Lower lobe of right lung (tissue), 2 donors: ENCODE measurements around the gene ENTPD6. TPM values are rescaled to one million over a fixed set of nuclear protein-coding genes. Genes with fewer than 3 reads are reported as not detected.
"Not testable (repeated sequence)": the region's sequence is repeated elsewhere in the genome, so short reads cannot be mapped to it uniquely, and the experiment has no call there.

ENCODE experiments used
- ATAC-seq, 2 donors: fragments of 200-7000 bp; cut with Tn5 transposase; one replicate each; pipeline ENCODE4 v1.9.1; 2020 to 2022; ENCODE audit warnings: mild to moderate bottlenecking in 2 of 2, moderate library complexity in 2 of 2
- DNase-seq: peaks from one replicate; pipeline ENCODE4 v3.0.0-alpha.2; 2020
- H3K27ac ChIP-seq: fragments of 200-600 bp; one replicate; pipeline ENCODE4 v1.8.0; 2022
- H3K27me3 ChIP-seq: fragments of 200-600 bp; one replicate; pipeline ENCODE4 v1.8.0; 2022; ENCODE audit warnings: low read depth
- H3K36me3 ChIP-seq: fragments of 200-600 bp; one replicate; pipeline ENCODE4 v1.8.0; 2022; ENCODE audit warnings: mild to moderate bottlenecking
- H3K4me1 ChIP-seq: fragments of 200-600 bp; one replicate; pipeline ENCODE4 v1.8.0; 2022
- H3K4me3 ChIP-seq: fragments of 200-600 bp; one replicate; pipeline ENCODE4 v1.8.0; 2022; ENCODE audit warnings: mild to moderate bottlenecking
- H3K9me3 ChIP-seq: fragments of 200-600 bp; one replicate; pipeline ENCODE4 v1.8.0; 2022
- intact Hi-C: fragments of 100-400 bp; cut with DNase I; formaldehyde crosslinking; loops from one replicate; pipeline ENCODE4 v1.11.0; 2022
- total RNA-seq: library from RNA; stranded (reverse); fragmentation: NEBNext Ultra II Directional; extraction: Animal tissue kit (Norgen Biotek cat#: 25700); gene quantifications from one replicate; pipeline ENCODE4 v1.2.1, GENCODE V29; 2021
- TF ChIP-seq, protein P1 (sequence below): fragments of 200-600 bp; IDR thresholded peaks from one replicate; pipeline ENCODE4 v1.8.0; 2022; ENCODE audit warnings: antibody characterized with exemption, mild to moderate bottlenecking
- donor health status: DM: no; HTN: yes; CAD: no; lungs with severe emphysema.

The ENTPD6 gene
- total RNA-seq, 1 donor from 2014 or later = 64.5 TPM

DNA sequence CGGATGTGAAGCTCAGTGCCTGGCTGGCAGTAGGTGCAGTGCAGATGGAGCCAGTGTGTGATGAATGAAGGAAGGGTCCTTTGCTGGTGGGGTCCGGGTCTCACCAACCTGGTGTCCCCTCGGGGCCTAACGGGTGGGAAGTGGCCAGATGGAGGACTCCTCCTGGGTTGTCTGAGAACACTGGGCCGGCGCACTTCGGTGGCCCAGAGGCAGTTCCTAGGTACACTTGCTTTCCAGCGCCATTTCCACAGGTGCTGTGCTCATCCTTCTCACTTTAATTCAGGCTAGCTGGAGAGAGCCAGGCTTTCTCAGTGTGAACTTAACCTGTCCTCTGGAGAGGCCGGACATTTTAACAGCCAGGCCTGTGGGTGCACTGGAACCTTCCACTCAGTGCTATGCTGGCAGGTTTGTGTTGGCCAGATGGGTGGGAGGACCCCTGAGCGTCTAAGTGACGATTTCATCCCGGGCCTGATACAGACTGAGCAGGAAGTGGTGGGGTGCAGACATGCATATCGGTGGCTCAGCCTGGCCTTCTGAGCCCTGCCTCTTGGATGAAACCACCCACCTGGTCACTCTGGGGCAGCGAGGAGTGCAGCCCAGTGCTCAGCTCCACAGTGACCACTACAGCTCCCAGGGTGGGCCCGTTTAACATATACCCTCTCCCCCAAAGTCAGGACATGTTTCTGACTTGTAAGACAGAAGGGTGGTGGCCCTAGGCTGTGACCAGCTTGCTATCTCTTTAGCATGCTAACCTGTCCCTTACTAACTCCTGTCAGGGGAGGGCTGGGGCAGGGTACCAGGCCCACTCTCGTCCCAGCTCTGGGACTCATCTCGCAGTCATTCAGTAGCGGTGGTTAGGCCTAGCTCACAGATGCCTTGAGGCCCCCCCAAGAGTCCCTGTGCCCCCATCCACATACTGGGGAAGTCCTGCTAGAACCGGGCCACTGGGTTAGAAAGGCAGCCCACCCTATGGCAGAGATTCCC, 44.2 kb downstream of the ENTPD6 start:
- H3K27ac ChIP-seq = no peak overlapping the region
- H3K9me3 ChIP-seq = no peaks in the 10 kb centered on the region
- peaks cover 16% of the 10 kb centered on the region for H3K4me1 ChIP-seq
- intact Hi-C loops = no loop called here
- TF ChIP-seq, protein P1, sequence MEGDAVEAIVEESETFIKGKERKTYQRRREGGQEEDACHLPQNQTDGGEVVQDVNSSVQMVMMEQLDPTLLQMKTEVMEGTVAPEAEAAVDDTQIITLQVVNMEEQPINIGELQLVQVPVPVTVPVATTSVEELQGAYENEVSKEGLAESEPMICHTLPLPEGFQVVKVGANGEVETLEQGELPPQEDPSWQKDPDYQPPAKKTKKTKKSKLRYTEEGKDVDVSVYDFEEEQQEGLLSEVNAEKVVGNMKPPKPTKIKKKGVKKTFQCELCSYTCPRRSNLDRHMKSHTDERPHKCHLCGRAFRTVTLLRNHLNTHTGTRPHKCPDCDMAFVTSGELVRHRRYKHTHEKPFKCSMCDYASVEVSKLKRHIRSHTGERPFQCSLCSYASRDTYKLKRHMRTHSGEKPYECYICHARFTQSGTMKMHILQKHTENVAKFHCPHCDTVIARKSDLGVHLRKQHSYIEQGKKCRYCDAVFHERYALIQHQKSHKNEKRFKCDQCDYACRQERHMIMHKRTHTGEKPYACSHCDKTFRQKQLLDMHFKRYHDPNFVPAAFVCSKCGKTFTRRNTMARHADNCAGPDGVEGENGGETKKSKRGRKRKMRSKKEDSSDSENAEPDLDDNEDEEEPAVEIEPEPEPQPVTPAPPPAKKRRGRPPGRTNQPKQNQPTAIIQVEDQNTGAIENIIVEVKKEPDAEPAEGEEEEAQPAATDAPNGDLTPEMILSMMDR = no peak
- no peak overlapping the region for H3K4me3 ChIP-seq
- H3K36me3 ChIP-seq = no peaks in the 10 kb centered on the region
- ATAC-seq (no peak), DNase-seq (no peak)
- peaks cover 3% of the 10 kb centered on the region for H3K27me3 ChIP-seq

DNA sequence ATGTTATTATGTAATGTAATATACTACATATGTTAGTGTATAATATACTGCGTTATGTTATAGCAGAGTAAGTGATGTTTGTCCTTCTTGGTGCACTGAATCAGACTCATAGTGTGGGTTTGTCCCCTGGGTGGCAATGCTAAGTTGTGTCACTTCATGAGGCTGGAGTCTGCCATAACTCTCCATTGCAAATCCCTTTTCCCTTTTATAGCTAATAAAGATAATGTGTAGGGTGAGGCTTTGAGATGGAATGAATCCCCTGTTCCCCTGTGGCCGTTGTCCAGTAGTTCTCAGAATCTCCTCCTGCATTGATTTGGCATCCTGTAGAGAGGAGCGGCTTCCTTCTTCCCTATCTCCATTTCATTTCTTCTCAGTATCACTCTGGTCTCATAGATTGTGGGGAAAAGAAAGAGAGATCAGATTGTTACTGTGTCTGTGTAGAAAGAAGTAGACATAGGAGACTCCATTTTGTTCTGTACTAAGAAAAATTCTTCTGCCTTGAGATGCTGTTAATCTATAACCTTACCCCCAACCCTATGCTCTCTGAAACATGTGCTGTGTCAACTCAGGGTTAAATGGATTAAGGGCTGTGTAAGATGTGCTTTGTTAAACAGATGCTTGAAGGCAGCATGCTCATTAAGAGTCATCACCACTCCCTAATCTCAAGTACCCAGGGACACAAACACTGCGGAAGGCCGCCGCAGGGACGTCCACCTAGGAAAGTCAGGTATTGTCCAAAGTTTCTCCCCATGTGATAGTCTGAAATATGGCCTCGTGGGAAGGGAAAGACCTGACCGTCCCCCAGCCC, 45.5 kb downstream of the ENTPD6 start:
- H3K9me3 ChIP-seq, intact Hi-C loops, ATAC-seq, H3K36me3 ChIP-seq, H3K27ac ChIP-seq, H3K27me3 ChIP-seq, DNase-seq, H3K4me3 ChIP-seq: not testable (repeated sequence)
- H3K4me1 ChIP-seq = peaks cover 16% of the 10 kb centered on the region

GRCh38 chr20:25241659-25241955, 46.1 kb downstream of the ENTPD6 start:
- H3K4me3 ChIP-seq, ATAC-seq, intact Hi-C loops, H3K9me3 ChIP-seq, DNase-seq, H3K36me3 ChIP-seq, H3K27me3 ChIP-seq, H3K27ac ChIP-seq: not testable (repeated sequence)
- H3K4me1 ChIP-seq = peaks cover 18% of the 10 kb centered on the region

GRCh38 chr20:25242231-25242630, 46.7 kb downstream of the ENTPD6 start:
- TF ChIP-seq, protein P1 = no peak
- Histone ChIP-seq H3K27me3 (no peaks in the 10 kb centered on the region), H3K36me3 (no peaks in the 10 kb centered on the region), H3K4me1 (peaks cover 23% of the 10 kb centered on the region), H3K9me3 (no peaks in the 10 kb centered on the region), H3K4me3 (no peak overlapping the region), H3K27ac (no peak overlapping the region)
- intact Hi-C loops = no loop called here
- ATAC-seq = no peak
- no peak for DNase-seq

DNA sequence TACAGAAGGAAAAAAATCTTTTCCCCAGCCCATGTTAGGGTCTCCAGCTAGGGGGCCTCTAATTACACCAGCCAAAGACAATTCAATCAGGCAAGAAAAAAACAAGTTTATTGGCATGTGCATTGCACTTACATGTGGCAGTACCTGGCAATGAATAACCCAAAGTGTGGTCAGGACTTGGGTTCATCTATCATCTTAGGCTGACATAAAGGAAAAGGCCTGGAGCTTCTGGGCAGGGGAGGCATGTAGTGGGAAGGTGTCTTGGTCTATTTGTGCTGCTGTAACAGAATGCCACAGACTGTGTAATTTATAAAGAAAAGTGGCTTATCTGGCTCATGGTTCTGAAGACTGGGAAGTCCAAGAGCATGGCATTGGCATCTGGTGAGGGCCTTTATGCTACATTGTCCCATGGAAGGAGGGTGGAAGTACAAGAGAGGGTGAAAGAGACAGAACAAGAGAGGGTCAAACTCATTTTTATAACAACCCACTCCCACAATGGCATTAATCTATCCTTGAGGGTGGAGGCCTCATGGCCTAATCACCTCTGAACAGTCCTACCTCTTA, 48.0 kb downstream of the ENTPD6 start:
- no peak overlapping the region for H3K4me3 ChIP-seq
- intact Hi-C loops = no loop called here
- no peaks in the 10 kb centered on the region for H3K36me3 ChIP-seq
- DNase-seq (no peak), ATAC-seq (no peak)
- H3K27me3 ChIP-seq = no peaks in the 10 kb centered on the region
- no peaks in the 10 kb centered on the region for H3K9me3 ChIP-seq
- H3K4me1 ChIP-seq = peaks cover 14% of the 10 kb centered on the region
- H3K27ac ChIP-seq = no peak overlapping the region
- TF ChIP-seq, protein P1 = no peak

DNA sequence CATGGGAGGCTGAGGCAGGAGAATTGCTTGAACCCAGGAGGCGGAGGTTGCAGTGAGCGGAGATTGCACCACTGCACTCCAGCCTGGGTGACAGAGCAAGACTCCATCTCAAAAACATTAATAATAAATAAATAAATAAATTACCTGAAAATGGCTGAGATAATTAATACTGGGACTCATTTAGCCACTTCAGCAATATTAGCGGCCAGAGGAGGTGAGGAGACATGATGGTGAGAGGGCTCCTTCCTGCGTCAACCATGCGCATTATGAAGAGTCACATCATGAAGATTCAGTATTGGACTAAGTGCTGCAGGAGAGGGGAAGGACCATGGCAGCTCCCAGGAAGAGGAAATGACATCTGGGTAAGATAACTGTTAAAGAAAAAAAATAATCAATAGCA, 49.5 kb downstream of the ENTPD6 start:
- H3K4me3 ChIP-seq = no peak overlapping the region
- no peaks in the 10 kb centered on the region for H3K9me3 ChIP-seq
- intact Hi-C loops = no loop called here
- no peak overlapping the region for H3K27ac ChIP-seq
- H3K4me1 ChIP-seq = peaks cover 24% of the 10 kb centered on the region
- DNase-seq (no peak), ATAC-seq (no peak)
- no peaks in the 10 kb centered on the region for H3K27me3 ChIP-seq
- TF ChIP-seq, protein P1 = no peak
- no peaks in the 10 kb centered on the region for H3K36me3 ChIP-seq
